Erythroblast (primary cell): ENCODE data around the gene HSD3B7.

Experiments used
- GATA1 ChIP-seq: IDR thresholded peaks from 2 replicates; pipeline ENCODE4 v1.6.1; 2011; ENCODE audit warnings: low read depth, mild to moderate bottlenecking, control low read depth, low read length, moderate library complexity
- POLR2A ChIP-seq: IDR thresholded peaks from 2 replicates; pipeline ENCODE4 v1.6.1; 2011; ENCODE audit warnings: mild to moderate bottlenecking, low read length

DNA sequence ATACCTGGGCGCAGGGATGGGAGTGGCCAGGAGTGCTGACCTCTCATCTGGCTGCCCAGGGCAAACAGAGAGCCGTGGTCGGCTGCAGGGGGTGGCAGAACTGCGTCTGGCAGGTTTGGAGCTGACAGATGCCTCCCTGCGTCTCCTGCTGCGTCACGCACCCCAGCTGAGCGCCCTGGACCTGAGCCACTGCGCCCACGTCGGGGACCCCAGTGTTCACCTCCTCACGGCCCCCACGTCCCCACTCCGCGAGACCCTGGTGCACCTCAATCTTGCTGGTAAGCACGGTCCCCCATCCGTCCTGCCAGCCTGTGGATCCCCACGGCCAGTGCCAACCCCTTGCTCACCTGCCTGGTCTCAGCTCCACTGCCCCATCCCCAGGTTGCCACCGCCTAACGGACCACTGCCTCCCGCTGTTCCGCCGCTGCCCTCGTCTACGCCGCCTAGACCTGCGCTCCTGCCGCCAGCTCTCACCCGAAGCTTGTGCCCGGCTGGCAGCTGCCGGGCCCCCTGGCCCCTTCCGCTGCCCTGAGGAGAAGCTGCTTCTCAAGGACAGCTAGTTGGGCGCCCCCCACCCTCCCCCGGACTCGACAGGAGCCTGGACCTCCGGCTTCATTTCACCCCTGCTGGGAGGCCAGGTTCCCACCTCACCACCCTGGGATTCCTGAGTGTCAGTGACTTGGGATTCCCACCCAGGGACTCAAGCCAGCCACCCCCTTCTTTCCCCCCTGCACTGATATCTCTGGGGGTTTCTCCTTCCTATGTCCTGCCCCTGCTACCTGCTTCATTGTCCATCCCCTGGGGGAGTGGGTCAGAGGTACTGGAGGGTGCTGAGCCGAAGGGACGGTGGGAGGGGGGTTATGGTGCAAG, 38.1 kb upstream of the HSD3B7 start:
- TF ChIP-seq POLR2A (no peak), GATA1 (no peak)
